DOHH2 (cell line): ENCODE results near the gene TRIP6.

Experiments
- H3F3A ChIP-seq: fragments of 200-600 bp; sonication (generic), shearing (Covaris generic); 2 replicates; pipeline ENCODE4 v1.6.0; 2016; ENCODE audit warnings: antibody characterized with exemption, mild to moderate bottlenecking; ENCODE audit not compliant: control insufficient read depth, insufficient read depth
- H3K27ac ChIP-seq: fragments of 200-600 bp; sonication (generic); 2 replicates; pipeline ENCODE4 v1.5.1; 2014; ENCODE audit warnings: low read depth, mild to moderate bottlenecking, low read length, moderate library complexity
- H3K27me3 ChIP-seq: fragments of 200-600 bp; sonication (generic); 2 replicates; pipeline ENCODE4 v1.6.1; 2014; ENCODE audit warnings: mild to moderate bottlenecking, low read length, mixed read lengths; ENCODE audit not compliant: control insufficient read depth
- H3K36me3 ChIP-seq: fragments of 200-600 bp; sonication (generic); 2 replicates; pipeline ENCODE4 v1.6.1; 2014; ENCODE audit warnings: mild to moderate bottlenecking, low read length, moderate library complexity, mixed read lengths; ENCODE audit not compliant: control insufficient read depth
- H3K4me1 ChIP-seq: fragments of 200-600 bp; sonication (generic); 2 replicates; pipeline ENCODE4 v1.6.1; 2014; ENCODE audit warnings: mild to moderate bottlenecking, low read length, mixed read lengths; ENCODE audit not compliant: control insufficient read depth
- H3K4me2 ChIP-seq: fragments of 200-600 bp; sonication (generic); 2 replicates; pipeline ENCODE4 v1.6.0; 2014; ENCODE audit warnings: mild to moderate bottlenecking, low read length, moderate library complexity
- H3K4me3 ChIP-seq: fragments of 200-600 bp; sonication (generic); 2 replicates; pipeline ENCODE4 v1.5.1; 2014; ENCODE audit warnings: mild to moderate bottlenecking, low read length, mixed read lengths
- H3K79me2 ChIP-seq: fragments of 200-600 bp; sonication (generic); 2 replicates; pipeline ENCODE4 v1.6.1; 2014; ENCODE audit warnings: mild to moderate bottlenecking, low read length, mixed read lengths; ENCODE audit not compliant: control insufficient read depth
- H3K9me2 ChIP-seq: fragments of 200-600 bp; sonication (generic); replicated peaks from 2 replicates; pipeline ENCODE4 v1.6.1; 2014; ENCODE audit warnings: mild to moderate bottlenecking, low read length, mixed read lengths; ENCODE audit not compliant: control insufficient read depth
- H3K9me3 ChIP-seq: fragments of 200-600 bp; sonication (generic); 2 replicates; pipeline ENCODE4 v1.6.1; 2014; ENCODE audit warnings: antibody characterized with exemption, low read length, mixed read lengths; ENCODE audit not compliant: control insufficient read depth, insufficient read depth
- H4K20me1 ChIP-seq: fragments of 200-600 bp; sonication (generic); 2 replicates; pipeline ENCODE4 v1.6.0; 2014; ENCODE audit warnings: low read depth, mild to moderate bottlenecking, antibody characterized with exemption, low read length, moderate library complexity; ENCODE audit not compliant: control insufficient read depth, insufficient read depth
- EZH2phosphoT487 ChIP-seq: fragments of 200-600 bp; sonication (generic); IDR thresholded peaks from 2 replicates; pipeline ENCODE4 v1.6.1; 2017; ENCODE audit warnings: borderline replicate concordance, mild to moderate bottlenecking, antibody characterized with exemption, low read length, moderate library complexity, mixed read lengths
- TF ChIP-seq, protein P1 (sequence below): fragments of 200-600 bp; sonication (generic); IDR thresholded peaks from one replicate; pipeline ENCODE4 v1.5.1; 2014; ENCODE audit warnings: antibody characterized with exemption, mild to moderate bottlenecking, low read depth, low read length; ENCODE audit not compliant: poor library complexity, severe bottlenecking

TRIP6 gene

DNA sequence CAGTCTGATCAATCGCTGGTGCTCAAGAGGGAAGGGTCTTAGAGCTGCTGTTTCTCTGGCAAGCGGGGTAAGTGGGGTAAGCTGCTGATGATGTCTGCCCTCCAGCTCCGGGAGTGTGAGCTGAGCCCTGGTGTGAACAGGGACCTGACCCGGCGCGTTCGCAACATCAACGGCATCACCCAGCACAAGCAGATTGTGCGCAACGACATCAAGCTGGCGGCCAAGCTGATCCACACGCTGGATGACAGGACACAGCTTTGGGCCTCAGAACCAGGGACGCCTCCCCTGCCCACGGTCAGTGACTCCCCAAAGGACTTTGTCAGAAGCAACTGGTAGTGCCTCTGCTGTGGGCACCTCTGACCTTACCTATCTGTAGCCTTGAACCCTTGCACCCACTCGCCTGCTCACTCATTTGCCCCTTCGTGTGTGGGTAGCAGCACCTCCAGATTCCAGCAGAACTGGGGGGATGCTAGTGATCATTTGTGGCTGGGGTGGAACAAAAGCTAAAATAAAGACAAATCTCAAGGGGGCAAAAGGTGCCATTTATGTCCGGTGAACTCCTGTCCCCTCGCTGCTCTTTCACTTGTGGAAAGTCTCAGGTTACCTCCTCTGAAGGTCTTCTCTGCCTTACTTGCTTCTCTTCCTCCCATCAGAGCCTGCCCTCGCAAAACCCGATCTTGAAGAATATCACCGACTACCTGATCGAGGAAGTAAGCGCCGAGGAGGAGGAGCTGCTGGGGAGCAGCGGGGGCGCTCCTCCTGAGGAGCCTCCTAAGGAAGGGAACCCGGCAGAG is 19.2 kb downstream of the TRIP6 start:
- peak overlapping the region; percentile 85 for H3K4me2 ChIP-seq

DNA sequence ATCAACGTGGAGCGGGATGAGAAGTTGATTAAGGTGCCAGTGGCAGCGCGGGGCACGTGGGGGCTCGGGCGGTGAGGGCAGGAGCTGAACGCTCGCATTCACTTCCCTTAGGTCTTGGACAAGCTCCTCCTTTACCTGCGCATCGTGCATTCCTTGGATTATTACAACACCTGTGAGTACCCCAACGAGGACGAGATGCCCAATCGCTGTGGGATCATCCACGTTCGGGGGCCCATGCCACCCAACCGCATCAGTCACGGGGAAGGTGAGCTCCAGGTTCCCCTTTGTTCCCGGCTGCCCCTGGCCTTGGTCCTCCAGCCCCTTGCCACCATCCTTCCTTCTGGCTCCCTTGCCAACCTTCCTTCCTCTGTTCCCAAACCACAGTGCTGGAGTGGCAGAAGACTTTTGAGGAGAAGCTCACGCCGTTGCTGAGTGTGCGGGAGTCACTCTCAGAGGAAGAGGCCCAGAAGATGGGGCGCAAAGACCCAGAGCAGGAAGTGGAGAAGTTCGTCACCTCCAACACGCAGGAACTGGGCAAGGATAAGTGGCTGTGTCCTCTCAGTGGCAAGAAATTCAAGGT is 19.8 kb downstream of the TRIP6 start:
- Histone ChIP-seq H3F3A (peaks cover 32% of the 10 kb centered on the region), H3K9me3 (no peaks in the 10 kb centered on the region), H3K27me3 (peaks cover 17% of the 10 kb centered on the region), H3K79me2 (peaks cover 20% of the 10 kb centered on the region), H3K4me1 (peaks cover 61% of the 10 kb centered on the region), H3K4me2 (peak overlapping the region; percentile 85), H4K20me1 (peaks cover 13% of the 10 kb centered on the region; the same call in 1 of the 2 replicates), H3K36me3 (peaks cover 71% of the 10 kb centered on the region), H3K4me3 (peak overlapping the region; percentile 49), H3K27ac (peak overlapping the region; percentile 81), H3K9me2 (no peaks in the 10 kb centered on the region)
- TF ChIP-seq, protein P1, sequence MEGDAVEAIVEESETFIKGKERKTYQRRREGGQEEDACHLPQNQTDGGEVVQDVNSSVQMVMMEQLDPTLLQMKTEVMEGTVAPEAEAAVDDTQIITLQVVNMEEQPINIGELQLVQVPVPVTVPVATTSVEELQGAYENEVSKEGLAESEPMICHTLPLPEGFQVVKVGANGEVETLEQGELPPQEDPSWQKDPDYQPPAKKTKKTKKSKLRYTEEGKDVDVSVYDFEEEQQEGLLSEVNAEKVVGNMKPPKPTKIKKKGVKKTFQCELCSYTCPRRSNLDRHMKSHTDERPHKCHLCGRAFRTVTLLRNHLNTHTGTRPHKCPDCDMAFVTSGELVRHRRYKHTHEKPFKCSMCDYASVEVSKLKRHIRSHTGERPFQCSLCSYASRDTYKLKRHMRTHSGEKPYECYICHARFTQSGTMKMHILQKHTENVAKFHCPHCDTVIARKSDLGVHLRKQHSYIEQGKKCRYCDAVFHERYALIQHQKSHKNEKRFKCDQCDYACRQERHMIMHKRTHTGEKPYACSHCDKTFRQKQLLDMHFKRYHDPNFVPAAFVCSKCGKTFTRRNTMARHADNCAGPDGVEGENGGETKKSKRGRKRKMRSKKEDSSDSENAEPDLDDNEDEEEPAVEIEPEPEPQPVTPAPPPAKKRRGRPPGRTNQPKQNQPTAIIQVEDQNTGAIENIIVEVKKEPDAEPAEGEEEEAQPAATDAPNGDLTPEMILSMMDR = no peak
- TF ChIP-seq EZH2phosphoT487 = no peak

More for the DNA sequence above, 19.2 kb downstream of the TRIP6 start:
- Histone ChIP-seq H4K20me1 (peaks cover 13% of the 10 kb centered on the region; the same call in 1 of the 2 replicates), H3K9me3 (no peaks in the 10 kb centered on the region), H3K27ac (peak overlapping the region; percentile 81), H3K4me3 (peak overlapping the region; percentile 49), H3F3A (peaks cover 29% of the 10 kb centered on the region), H3K36me3 (peaks cover 78% of the 10 kb centered on the region), H3K79me2 (peaks cover 27% of the 10 kb centered on the region), H3K4me1 (peaks cover 61% of the 10 kb centered on the region), H3K27me3 (peaks cover 11% of the 10 kb centered on the region), H3K9me2 (no peaks in the 10 kb centered on the region)
- TF ChIP-seq EZH2phosphoT487 = no peak
- TF ChIP-seq, protein P1 = no peak

DNA sequence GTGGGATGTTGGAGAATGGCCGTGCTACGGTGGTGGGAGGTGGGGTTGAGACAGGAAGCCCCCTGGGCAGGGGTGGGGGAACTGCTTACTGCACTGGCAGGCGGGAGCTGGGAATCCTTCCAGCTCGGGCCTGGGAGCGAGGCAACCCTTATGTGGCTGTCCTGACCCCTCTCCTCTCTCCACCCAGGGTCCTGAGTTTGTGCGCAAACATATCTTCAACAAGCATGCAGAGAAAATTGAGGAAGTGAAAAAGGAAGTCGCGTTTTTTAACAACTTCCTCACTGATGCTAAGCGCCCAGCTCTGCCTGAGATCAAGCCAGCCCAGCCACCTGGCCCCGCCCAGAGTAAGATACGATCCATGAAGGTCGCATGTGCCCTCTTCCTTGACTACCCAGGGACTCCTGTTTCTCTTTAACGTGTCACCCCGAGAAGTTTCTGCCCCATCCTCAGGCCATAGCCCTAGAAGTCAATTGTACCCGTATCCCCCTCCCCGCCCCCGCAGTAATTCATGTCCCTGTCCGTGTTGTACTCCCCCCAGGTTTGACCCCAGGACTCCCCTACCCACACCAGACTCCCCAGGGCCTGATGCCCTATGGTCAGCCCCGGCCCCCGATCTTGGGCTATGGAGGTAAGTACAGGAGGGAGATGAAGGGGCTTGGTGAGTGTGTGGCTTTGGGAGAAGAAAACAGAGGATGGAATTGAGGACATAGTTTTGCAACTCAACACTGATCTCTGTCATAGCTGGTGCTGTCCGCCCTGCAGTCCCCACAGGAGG is 20.5 kb downstream of the TRIP6 start:
- Histone ChIP-seq H3K9me3 (no peaks in the 10 kb centered on the region), H3K9me2 (no peaks in the 10 kb centered on the region), H3K79me2 (peaks cover 18% of the 10 kb centered on the region), H3F3A (peaks cover 32% of the 10 kb centered on the region), H3K27me3 (peaks cover 21% of the 10 kb centered on the region), H4K20me1 (peaks cover 13% of the 10 kb centered on the region; the same call in 1 of the 2 replicates), H3K4me1 (peaks cover 61% of the 10 kb centered on the region), H3K27ac (peak overlapping the region; percentile 81), H3K36me3 (peaks cover 65% of the 10 kb centered on the region), H3K4me2 (peak overlapping the region; percentile 85), H3K4me3 (peak overlapping the region; percentile 83)
- no peak for TF ChIP-seq EZH2phosphoT487
- TF ChIP-seq, protein P1 = no peak
